Smooth muscle cell of the brain vasculature (primary cell): ENCODE measurements around the gene RHCG.

Experiments
- DNase-seq: peaks from one replicate; pipeline ENCODE4 v3.0.0-alpha.2; 2012; ENCODE audit warnings: low read depth, low spot score

The RHCG gene

GRCh38 chr15:89502867-89503595 lies 6.6 kb upstream of the RHCG start:
- DNase-seq, result no peak

GRCh38 chr15:89501646-89502045 lies 5.3 kb upstream of the RHCG start:
- no peak for DNase-seq

GRCh38 chr15:89500397-89501270 lies 4.3 kb upstream of the RHCG start:
- DNase-seq, result no peak

GRCh38 chr15:89499156-89499555 lies 2.8 kb upstream of the RHCG start:
- no peak for DNase-seq

GRCh38 chr15:89498574-89498906 lies 2.2 kb upstream of the RHCG start:
- no peak for DNase-seq

GRCh38 chr15:89497231-89497630 lies 848 bp upstream of the RHCG start:
- no peak for DNase-seq

GRCh38 chr15:89495638-89496145 lies 691 bp downstream of the RHCG start:
- no peak for DNase-seq

GRCh38 chr15:89494941-89495637 lies 1.3 kb downstream of the RHCG start:
- no peak for DNase-seq

- no peak for DNase-seq
Observed at GRCh38 chr15:89494031-89494430, 2.4 kb downstream of the RHCG start.

GRCh38 chr15:89492934-89493631 lies 3.3 kb downstream of the RHCG start:
- no peak for DNase-seq

GRCh38 chr15:89492111-89492641 lies 4.2 kb downstream of the RHCG start:
- no peak for DNase-seq

GRCh38 chr15:89490814-89491315 lies 5.5 kb downstream of the RHCG start:
- no peak for DNase-seq

GRCh38 chr15:89490081-89490813 lies 6.1 kb downstream of the RHCG start:
- no peak for DNase-seq

- no peak for DNase-seq
Observed at GRCh38 chr15:89489376-89489775, 7.0 kb downstream of the RHCG start.

GRCh38 chr15:89487791-89488190 lies 8.6 kb downstream of the RHCG start:
- no peak for DNase-seq

GRCh38 chr15:89486726-89487050 lies 9.7 kb downstream of the RHCG start:
- DNase-seq, result no peak

- DNase-seq, result no peak
Observed at GRCh38 chr15:89483079-89483478, 13.3 kb downstream of the RHCG start.

GRCh38 chr15:89482139-89482538 lies 14.2 kb downstream of the RHCG start:
- no peak for DNase-seq

- no peak for DNase-seq
Observed at GRCh38 chr15:89480505-89480904, 15.9 kb downstream of the RHCG start.

- DNase-seq, result no peak
Observed at GRCh38 chr15:89479173-89479572, 17.2 kb downstream of the RHCG start.
